SK-N-MC (cell line): ENCODE measurements around the gene HINFP.

Source experiments
- EZH2 ChIP-seq: fragments of 200-600 bp; sonication (generic); IDR thresholded peaks from one replicate; pipeline ENCODE4 v1.6.1; 2017; ENCODE audit warnings: antibody characterized with exemption
- FOXP2 ChIP-seq: optimal IDR thresholded peaks from 2 replicates; pipeline ENCODE3; 2011; ENCODE audit warnings: mild to moderate bottlenecking, moderate library complexity; ENCODE audit not compliant: insufficient read depth; ENCODE audit errors: extremely low read length, control extremely low read depth

GRCh38 chr11:119115484-119116234 is 5.7 kb upstream of the HINFP start:
- no peak for TF ChIP-seq EZH2
- no peak for TF ChIP-seq FOXP2
